GM18502 (cell line): ENCODE results near the gene NR4A1.

Experiments
- ATAC-seq: cut with Tn5 transposase; IDR thresholded peaks from one replicate; pipeline ENCODE4 v1.9.1; 2021; ENCODE audit warnings: mild to moderate bottlenecking; ENCODE audit not compliant: unreplicated experiment, poor library complexity

Gene NR4A1

DNA sequence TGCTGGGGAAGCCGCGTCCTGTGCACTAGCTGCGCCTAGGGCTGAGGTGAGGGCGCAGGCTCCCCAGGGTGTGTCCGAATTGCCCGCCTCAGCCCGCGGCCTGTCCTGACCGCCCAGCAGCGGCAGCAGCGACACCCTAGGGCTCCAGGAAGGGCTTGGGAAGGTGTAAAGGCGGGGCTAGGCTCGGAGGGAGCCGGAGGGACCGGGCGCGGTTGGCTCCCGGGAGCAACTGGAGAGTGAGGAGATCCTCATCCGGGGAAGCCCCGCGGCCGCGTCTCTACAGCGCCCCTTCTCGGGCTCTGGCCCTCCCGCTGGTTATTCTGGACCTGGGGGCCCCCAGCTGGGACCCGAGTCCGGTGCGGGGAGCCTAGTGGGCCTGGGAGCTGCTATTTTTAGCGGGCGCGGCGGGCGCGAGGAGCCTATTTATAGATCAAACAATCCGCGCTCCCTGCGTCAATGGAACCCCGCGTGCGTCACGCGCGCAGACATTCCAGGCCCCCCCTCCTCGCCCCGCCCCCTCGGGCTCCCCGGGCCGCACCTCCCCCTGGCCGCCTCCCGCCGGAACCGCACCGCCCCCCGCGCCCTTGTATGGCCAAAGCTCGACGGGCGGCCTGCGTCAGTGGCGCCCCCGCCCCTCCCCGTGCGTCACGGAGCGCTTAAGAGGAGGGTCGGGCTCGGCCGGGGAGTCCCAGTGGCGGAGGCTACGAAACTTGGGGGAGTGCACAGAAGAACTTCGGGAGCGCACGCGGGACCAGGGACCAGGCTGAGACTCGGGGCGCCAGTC lies at the start of gene NR4A1:
Gene NR4A1 (plus strand): TSS at position 685 of the 784 bp plus-strand sequence. CDS start 2,887 bp downstream, outside the sequence.
- ATAC-seq: peak; percentile 87

DNA sequence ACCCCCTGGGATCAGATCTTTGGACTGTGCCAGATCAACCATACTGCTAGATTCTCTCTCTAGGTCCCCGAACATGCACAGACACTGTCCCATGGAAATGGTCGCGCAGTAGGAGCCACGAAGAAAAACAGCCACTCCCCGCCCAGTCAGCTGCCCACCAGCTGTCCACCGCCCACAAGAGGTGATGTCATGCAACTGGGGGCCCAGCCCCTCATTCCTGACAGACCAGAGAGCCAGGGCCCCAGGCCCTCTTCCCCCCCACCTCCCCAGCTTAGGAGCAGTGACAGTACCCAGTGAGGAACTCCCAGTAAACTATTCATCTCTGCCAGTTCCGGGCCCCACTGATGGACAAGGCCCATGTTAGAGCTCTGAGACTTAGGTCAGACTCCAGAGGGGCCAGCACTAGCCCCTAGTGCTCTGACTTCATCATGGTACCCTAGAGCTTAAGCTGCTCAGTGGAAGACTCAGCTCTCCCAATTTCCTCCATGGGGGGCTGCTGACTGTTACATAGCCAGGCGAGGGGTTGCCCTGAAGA lies 48.2 kb upstream of the NR4A1 start:
- no peak for ATAC-seq

DNA sequence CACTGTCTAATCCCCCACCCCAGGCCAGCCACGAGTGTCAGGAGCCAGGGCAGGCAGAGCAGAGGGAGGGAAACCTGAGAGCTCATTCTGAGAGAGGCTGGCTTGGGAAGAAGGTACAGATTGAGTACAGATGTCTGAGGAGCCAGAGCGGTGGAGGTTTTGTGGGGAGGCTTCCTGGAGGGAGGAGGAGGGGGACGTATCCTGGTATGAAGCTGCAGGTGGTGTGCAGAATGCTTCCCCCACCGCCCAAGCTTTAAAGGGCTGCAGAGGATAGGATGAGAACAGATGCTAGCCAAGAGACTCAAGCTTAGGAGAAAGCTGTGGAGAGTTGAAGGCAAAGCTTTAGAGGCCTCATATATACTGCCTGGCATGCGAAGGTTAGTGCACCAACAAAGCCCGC lies 47.7 kb upstream of the NR4A1 start:
- ATAC-seq: no peak

DNA sequence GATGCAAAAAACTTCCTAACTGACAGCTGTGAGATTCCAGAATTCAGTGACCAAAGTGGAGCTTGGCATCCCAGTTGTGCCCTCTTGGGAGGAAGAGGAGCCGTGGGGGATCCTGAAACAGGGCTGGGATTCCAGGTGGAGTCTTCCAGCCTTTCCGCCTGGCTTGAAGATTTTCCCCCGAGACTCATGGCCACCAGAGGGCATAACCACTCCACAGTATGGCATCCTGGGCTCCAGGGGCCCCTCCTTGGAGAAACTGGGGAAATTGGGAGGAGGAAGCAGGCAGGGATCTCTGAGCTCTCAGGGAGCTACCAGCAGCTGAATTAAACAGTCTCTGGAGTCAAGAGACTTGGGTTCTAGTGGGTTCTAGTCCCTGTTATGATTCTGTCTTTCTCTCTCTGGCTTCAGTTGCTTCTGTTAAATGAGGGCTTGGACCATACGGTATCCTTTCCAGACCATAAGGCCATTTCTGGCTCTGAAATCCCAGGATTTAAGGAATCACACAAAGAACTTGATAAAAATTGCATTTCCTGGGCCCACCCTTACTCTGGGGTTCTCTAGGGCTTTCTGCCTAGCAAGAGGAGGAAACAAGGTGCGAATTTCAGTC lies 47.1 kb upstream of the NR4A1 start:
- ATAC-seq: no peak

DNA sequence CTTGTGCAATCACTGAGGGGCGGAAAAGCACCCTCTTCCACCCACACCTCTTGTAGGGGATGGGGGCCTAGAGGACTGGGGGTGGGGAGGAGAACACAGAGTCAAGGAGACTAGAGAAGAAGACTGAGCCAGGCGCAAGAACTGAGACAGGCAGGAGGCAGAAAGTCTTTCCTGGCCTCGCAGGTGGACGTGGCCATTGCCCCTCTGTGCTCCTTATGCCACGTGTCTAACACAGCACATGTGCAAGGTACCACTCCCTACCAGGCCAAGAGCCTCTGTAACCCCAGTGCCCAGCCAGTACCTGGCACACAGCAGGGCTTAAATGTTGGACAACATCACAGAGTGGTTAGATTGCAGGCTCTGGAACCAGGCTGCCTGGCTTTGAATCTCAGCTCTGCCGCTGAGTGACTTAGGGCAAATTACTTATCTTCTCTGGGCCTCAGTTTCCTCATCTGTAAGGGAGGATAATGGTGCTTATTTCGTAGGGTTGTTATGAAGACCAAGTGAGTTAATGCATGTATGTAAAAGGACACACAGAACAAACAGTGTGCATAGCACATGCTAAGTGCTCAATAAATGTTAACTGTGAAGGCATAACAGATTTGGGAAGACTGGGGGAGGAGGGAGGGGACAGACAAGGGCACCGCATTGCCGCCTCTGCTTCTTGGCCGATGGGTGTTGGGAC lies 45.9 kb upstream of the NR4A1 start:
- no peak for ATAC-seq

DNA sequence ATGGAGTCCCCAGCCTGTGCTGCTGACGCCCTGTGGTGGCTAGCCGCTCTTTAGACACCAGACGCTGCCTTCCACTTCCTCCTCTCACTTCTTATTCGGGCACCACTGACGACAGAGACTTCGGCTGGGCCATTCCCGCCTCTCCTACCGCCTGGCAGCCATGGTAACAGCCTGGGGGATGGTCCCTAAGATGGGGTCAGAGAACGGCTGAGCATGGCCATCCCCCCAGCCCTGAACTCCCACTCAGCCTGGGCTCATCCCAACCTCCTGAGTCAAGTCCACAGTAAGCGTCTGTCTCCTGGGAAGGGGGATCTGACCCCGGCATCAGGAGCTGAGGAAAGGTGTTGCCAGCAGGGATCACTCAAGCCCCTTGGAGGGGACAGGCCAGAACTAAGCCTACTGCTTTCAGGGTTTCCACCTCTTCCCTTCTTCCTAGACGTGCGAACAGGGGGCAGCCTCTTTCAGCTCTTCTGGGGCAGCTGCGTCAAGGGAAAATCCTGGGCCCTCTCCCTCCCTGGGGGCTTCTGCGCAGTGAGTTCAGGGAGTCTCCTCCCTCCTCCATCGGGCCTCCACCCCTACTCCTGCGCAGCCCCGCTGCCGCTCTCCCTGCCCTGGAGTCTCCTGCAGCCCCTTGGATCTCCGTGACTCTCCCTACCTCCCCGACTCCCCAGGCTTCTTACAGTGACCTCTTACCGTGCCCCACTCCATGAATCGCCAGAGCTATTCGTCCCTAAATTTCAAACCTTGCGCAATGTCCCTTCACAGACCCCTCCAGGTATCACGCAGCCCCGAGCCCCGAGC lies 45.1 kb upstream of the NR4A1 start:
- peak; percentile 72 for ATAC-seq

DNA sequence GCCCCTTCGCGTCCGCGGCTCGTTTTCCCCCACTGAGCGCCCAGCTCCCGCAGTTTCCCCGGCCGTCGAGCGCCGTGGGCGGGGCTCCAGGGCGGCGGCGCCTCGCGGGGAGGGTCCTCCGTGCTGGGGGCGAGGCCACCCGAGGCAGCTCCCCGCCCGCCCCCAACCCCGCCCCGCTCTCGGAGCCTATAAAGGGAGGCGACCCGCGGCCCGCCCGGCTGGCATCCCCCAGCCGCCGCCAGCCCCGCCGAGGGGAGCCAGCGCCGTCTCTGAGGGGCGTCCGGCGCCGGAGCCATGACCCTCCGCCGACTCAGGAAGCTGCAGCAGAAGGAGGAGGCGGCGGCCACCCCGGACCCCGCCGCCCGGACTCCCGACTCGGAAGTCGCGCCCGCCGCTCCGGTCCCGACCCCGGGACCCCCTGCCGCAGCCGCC lies 44.5 kb upstream of the NR4A1 start, which contains the start of gene TAMALIN:
Gene TAMALIN (plus strand): TSS at position 221 of the 432 bp plus-strand sequence. CDS start 74 bp downstream, at position 295.
- no peak for ATAC-seq

DNA sequence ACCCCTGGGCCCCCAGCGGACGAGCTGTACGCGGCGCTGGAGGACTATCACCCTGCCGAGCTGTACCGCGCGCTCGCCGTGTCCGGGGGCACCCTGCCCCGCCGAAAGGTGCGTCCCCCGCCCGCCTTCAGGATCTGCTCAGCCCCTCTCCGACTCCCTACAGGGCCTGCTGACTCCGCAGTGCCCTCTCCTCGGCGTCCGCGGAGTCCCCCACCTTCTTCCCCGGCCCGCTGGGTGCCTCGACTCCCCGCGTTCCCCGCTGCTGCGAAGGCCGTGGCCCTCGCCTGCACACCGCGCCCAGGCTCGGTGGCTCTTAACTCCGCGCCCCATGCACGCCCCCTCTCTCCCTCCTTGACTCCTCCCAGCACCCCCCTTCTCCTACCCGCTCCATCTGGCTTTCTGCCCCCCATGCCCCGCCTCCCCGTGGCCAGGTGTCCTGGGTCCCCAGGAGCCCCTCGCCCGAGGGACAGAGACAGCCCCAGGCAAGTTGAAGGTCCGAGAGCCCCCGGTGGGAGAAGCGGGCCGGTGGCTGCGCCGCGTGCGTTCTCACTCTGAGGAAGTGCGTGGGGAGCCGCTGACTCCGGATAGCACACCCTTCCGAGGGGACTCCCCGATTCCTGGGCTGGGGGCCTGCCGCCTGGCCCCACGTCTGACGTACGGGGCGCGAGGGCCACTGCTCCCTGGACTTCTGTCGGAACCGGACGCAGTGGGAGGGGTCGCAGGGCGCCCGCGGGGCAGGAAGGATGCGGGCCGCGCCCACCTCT lies 43.9 kb upstream of the NR4A1 start:
- ATAC-seq: no peak

DNA sequence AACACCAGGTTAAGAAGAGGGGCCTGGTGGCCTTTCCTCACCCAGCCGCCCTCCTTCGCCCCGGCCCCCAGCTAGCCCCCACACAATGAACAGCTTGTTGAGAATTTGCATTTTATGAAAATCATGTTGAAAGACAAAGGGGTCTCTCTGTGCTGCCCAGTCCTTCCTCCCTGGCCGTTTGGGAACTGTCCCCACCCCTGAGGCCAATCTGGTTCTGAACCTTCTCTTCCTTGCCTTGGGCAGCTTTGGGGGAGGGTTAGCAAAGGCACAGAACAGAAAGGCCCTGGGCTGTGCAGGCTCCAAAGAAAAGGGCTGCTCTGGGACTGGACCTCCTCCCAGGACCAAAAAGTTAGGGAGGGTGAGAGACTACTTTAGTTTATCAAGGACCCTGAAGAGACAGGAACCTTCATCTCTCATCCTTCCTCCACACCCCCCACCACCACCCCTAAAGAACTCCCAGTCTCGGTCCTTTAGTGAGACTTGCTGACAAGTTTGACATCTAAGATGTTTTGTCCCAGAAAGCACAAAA lies 43.2 kb upstream of the NR4A1 start:
- ATAC-seq: no peak

DNA sequence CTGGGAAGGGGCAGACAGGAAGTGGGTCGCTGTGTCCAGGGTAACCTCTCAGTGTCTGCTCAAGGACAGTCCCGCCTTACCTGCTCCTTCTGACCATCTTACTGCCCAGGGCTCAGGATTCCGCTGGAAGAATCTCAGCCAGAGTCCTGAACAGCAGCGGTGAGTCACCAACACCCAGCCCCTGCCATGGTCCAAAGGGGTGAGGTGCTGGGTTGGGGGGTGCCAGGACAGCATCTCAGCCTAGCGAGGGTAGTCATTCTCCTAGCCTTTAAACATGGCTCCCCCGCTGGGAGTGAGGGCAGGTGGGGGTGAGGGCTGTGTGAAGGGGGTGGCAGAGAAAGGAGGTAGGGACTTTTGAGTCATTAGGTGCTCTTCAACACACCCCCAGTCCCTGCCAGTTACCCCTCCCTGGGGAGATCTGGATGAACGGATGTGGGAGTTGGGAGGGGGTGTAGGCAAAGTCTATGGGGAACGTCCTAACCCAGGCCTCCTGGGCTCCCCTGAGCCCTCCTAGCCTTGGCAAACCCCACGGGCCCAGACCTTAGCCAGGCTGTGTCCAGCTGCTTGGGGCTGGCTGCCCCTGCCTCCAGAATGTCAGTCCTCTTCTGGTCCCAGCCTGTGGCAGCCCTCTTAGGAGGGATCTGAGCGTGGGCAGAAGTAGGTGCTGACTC lies 42.0 kb upstream of the NR4A1 start:
- ATAC-seq: no peak

DNA sequence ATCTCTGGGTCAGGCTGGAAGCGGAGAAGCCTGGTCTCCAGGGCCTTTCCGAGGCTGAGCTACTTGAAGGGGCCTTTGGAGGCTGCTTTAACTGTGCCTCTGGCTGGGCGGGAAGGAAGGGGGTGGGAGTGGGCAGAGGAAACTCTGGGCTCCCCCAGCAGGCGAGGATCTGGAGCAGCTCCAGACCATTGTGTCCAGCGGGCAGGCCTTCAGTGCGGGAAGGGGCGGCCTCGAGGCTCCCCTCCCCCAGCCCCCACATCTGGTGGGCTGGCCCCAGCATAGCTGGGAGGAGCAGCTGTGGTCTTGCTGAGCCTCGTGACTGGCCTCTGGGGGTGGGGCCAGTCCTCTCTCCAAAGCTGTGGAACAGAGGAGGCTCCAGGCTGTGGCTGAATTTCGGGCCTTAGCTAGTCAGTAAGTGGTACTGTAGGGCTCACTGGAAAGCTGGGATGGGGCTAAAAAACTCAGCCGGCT lies 41.1 kb upstream of the NR4A1 start:
- no peak for ATAC-seq

DNA sequence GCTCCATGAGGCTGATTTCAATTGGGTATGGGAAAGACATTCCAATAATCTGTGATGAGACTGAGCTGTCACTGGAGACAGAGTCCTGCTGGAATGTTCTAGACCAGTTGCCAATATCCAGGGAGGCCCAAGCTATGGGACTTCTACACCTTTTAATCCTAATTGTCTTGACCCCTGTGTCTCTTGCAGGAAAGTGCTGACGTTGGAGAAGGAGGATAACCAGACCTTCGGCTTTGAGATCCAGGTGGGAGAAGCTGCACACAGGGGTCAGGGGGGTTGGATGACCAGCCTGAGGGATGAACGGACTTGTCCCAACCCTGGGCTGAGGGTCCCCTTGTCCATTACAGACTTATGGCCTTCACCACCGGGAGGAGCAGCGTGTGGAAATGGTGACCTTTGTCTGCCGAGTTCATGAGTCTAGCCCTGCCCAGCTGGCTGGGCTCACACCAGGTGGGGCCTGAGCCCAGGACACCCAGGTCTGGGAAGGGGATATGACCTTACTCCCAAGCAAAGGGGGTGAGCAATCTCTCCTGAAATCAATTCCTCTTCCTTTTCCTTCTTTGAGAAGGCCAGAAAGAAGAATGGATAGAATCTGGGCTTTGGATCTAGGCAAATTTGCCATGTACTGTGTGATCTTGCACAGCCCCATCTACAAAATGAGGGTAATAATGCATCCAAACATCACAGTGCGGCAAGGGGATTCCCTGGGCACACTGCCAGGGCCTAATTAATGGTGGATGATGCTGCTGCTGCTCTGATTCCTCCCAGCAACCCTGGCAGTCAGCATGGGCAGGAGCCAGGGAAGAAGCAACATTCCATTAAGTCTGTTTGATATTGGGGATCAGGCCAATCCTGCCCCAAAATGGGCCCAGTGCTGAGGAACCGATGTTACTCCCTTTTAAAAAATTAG lies 40.3 kb upstream of the NR4A1 start:
- no peak for ATAC-seq

DNA sequence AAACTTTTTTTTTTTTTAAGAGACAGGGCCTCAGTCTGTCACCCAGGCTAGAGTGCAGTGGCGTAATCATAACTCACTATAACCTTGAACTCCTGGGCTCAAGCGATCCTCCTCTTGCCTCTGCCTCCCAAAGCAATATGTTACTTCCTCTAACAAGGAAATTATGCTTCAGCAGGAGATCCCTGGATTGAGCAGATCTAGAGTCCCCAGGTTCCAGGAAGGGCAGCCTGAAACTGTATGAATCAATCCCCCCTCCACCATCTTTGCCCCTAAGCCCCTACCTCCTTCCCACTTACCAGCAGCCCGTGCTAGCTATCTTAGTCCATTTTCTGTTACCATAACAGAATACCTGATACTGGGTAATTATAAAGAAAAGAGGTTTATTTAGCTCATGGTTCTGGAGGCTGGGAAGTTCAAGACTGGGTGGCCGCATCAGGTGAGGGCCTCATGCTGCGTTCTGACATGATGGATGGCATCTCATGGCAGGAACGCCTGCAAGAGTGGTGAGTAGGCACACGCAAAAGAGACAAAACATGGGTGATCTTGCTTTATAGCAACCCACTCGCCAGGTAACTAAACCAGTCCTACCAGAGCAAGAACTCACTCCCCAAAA lies 39.5 kb upstream of the NR4A1 start:
- no peak for ATAC-seq

DNA sequence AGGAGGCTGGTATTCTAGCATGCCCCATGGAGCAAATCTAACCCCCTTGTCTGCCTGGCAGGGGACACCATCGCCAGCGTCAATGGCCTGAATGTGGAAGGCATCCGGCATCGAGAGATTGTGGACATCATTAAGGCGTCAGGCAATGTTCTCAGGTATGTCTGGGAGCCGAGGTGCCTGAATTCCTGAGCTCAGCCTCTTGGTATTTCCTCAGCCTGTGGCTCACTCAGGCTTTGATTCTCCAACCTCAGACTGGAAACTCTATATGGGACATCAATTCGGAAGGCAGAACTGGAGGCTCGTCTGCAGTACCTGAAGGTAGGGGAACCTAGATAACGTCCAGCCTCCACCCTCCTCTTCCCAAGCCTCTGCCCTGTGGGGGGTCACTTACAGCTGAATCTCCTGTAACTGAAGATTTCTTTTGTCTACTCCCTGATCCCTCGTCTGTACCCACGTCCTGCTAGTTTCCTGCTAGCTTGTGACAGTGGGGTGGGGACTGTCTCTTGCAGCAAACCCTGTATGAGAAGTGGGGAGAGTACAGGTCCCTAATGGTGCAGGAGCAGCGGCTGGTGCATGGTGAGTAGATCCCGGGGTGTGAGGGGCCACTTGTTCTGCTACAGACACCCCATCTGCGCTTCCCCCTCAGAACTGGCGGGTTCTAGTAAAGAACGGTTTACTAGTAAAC lies 37.5 kb upstream of the NR4A1 start:
- ATAC-seq: no peak

DNA sequence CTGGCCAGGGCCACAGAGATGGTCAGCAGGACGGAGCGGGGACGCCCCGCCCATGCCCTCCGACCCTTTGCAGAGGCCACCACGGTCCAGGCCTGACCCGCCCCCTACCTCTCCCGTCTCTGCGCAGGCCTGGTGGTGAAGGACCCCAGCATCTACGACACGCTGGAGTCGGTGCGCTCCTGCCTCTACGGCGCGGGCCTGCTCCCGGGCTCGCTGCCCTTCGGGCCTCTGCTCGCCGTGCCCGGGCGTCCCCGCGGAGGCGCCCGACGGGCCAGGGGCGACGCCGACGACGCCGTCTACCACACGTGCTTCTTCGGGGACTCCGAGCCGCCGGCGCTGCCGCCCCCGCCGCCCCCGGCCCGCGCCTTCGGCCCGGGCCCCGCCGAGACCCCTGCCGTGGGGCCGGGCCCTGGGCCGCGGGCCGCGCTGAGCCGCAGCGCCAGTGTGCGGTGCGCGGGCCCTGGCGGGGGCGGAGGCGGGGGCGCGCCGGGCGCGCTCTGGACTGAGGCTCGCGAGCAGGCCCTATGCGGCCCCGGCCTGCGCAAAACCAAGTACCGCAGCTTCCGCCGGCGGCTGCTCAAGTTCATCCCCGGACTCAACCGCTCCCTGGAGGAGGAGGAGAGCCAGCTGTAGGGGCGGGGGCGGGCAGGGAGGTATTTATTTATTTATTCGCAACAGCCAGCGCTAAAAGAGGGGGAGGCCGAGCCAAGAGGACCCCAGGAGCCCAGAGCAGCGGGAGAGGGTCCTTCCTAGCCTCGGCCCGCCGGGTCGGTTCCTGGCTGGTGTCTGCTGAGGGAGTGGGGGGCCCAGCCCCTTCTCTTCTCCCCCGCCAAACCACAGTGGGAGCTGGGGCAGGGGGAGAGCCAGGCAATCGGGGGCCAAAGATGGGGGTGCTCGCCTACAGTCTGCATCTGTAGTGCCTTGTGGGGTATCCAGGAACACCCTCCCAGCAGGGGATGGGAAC lies 36.4 kb upstream of the NR4A1 start:
- no peak for ATAC-seq
